Tibial artery (tissue), 4 donors: ENCODE results near the gene PAX5.

Source experiments
- DNase-seq, 2 donors: peaks; one replicate each; pipeline ENCODE4 v3.0.0-alpha.2; 2019
- H3K27ac ChIP-seq, 2 donors: fragments of 200-600 bp; sonication (generic) in 1 of 2; 1 replicate in 1 of 2; 2 replicates in 1 of 2; pipeline ENCODE4 v1.5.1; 2018 to 2019; ENCODE audit warnings: mild to moderate bottlenecking in 1 of 2
- H3K27me3 ChIP-seq, 2 donors: fragments of 200-600 bp; sonication (generic) in 1 of 2; one replicate each; pipeline versions ENCODE4 v1.5.1 to v1.6.0; 2016 to 2019
- H3K36me3 ChIP-seq, 3 donors: fragments of 200-600 bp; sonication (generic) in 2 of 3; one replicate each; pipeline ENCODE4 v1.5.1; 2016 to 2019; ENCODE audit warnings: mild to moderate bottlenecking in 2 of 3
- H3K4me1 ChIP-seq, 4 donors: fragments of 200-600 bp; sonication (generic) in 2 of 4; 1 replicate in 3 of 4; 2 replicates in 1 of 4; pipeline ENCODE4 v1.5.1; 2016 to 2019
- H3K4me3 ChIP-seq, 2 donors: fragments of 200-600 bp; sonication (generic) in 1 of 2; 1 replicate in 1 of 2; 2 replicates in 1 of 2; pipeline ENCODE4 v1.5.1; 2018 to 2019; ENCODE audit warnings: mild to moderate bottlenecking in 2 of 2
- H3K9me3 ChIP-seq, 3 donors: fragments of 200-600 bp; sonication (generic) in 1 of 3; one replicate each; pipeline ENCODE4 v1.5.1; 2016 to 2019
- intact Hi-C: fragments of 100-400 bp; cut with DNase I; formaldehyde crosslinking; loops from one replicate; pipeline ENCODE4 v1.15.0; 2023; ENCODE audit warnings: low total_unique reads
- TF ChIP-seq, protein P1 (sequence below), 2 experiments: fragments of 200-600 bp in 1 of 2; fragments of 450-650 bp in 1 of 2; IDR thresholded peaks; one replicate each; pipeline ENCODE4 v1.5.1; 2017 to 2019; ENCODE audit warnings: antibody characterized with exemption in 2 of 2, mild to moderate bottlenecking in 1 of 2, moderate library complexity in 1 of 2

PAX5 gene

DNA sequence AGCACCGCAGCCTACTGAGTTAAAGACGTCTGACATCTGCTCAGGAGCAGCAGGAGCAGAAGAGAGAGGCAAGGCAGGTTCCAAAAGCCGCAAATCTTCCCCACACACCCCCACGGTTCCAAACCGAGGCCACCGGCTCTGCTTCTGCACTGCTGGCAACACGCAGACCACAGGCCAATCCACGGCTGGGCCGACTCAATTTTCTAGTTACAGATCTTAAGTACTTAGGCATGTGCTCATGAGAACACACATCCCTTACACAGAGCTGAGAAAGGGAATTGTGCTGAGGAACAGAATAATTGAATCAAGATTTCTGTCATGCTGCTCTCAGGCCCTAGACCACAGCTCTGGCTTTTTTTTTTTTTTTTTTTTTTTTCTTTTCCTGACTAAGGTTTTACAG lies 32.6 kb downstream of the PAX5 start:
- H3K36me3 ChIP-seq = no peaks in the 10 kb centered on the region
- H3K4me1 ChIP-seq = peaks cover 0 to 5% (median 0%) of the 10 kb centered on the region in 4 donors
- DNase-seq = no peak
- H3K4me3 ChIP-seq = no peak overlapping the region
- no peak overlapping the region for H3K27ac ChIP-seq
- TF ChIP-seq, protein P1, sequence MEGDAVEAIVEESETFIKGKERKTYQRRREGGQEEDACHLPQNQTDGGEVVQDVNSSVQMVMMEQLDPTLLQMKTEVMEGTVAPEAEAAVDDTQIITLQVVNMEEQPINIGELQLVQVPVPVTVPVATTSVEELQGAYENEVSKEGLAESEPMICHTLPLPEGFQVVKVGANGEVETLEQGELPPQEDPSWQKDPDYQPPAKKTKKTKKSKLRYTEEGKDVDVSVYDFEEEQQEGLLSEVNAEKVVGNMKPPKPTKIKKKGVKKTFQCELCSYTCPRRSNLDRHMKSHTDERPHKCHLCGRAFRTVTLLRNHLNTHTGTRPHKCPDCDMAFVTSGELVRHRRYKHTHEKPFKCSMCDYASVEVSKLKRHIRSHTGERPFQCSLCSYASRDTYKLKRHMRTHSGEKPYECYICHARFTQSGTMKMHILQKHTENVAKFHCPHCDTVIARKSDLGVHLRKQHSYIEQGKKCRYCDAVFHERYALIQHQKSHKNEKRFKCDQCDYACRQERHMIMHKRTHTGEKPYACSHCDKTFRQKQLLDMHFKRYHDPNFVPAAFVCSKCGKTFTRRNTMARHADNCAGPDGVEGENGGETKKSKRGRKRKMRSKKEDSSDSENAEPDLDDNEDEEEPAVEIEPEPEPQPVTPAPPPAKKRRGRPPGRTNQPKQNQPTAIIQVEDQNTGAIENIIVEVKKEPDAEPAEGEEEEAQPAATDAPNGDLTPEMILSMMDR (IDR thresholded peaks at IDR 0.05) = no peak
- intact Hi-C loops = no loop called here
- H3K9me3 ChIP-seq = no peaks in the 10 kb centered on the region
- peaks cover 0 to 59% of the 10 kb centered on the region in 2 donors for H3K27me3 ChIP-seq

GRCh38 chr9:36999728-37000333 lies 34.2 kb downstream of the PAX5 start:
- Histone ChIP-seq H3K4me3 (no peak overlapping the region), H3K9me3 (no peaks in the 10 kb centered on the region), H3K27me3 (peaks cover 0 to 73% of the 10 kb centered on the region in 2 donors), H3K4me1 (peaks cover 0 to 5% (median 0%) of the 10 kb centered on the region in 4 donors), H3K36me3 (no peaks in the 10 kb centered on the region), H3K27ac (no peak overlapping the region)
- TF ChIP-seq, protein P1 (IDR thresholded peaks at IDR 0.05) = no peak
- intact Hi-C loops = no loop called here
- DNase-seq = no peak

DNA sequence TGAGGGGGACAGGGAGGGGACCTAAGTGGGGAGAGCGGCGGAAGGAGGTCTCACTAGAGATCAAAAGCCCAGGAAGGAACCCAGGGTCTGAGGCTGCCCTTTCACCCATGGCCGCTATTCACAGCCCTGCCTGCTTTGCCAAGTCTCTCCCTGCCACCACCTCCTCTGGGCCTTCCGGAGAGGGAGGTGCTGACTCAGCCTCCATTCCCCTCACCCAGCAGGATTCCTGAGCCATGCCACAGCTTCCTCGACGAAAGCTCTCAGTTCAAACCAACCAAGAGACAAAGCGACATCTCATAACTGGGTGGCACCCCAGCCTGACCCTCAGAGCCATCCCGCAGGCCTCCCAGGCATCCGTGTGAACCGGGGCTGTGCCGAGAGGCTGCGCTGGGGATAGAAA lies 36.7 kb downstream of the PAX5 start:
- Histone ChIP-seq H3K27me3 (peaks cover 0 to 69% of the 10 kb centered on the region in 2 donors), H3K4me1 (peaks cover 0 to 1% (median 0%) of the 10 kb centered on the region in 4 donors), H3K36me3 (no peaks in the 10 kb centered on the region), H3K4me3 (no peak overlapping the region), H3K27ac (no peak overlapping the region), H3K9me3 (no peaks in the 10 kb centered on the region)
- intact Hi-C loops = no loop called here
- TF ChIP-seq, protein P1 (IDR thresholded peaks at IDR 0.05) = no peak
- DNase-seq = no peak

DNA sequence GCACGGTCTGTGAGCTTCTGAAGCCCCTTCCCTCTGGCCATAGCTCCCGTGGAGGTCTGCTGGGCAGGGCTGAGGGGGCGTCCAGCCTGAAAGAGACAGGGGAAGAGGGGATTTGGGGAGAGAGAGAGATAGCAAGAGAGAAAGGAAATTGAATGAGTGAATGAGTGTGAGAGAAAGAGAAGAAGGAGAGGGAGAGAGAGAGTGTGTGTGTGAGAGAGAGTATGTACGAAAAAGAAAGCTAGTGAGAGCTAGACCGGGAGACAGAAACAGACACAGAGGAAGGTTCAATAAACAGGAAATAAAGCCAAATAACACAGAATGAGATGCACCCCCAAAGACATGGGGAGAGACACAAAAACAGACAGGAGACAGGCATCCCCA lies 37.4 kb downstream of the PAX5 start:
- Histone ChIP-seq H3K4me3 (no peak overlapping the region), H3K9me3 (peaks cover 0 to 1% (median 0%) of the 10 kb centered on the region in 3 donors), H3K27ac (no peak overlapping the region), H3K27me3 (peaks cover 0 to 64% of the 10 kb centered on the region in 2 donors), H3K36me3 (no peaks in the 10 kb centered on the region), H3K4me1 (no peaks in the 10 kb centered on the region)
- DNase-seq = no peak
- intact Hi-C loops = no loop called here
- TF ChIP-seq, protein P1 (IDR thresholded peaks at IDR 0.05) = no peak

GRCh38 chr9:36995927-36996705 lies 38.0 kb downstream of the PAX5 start:
- intact Hi-C loops = no loop called here
- TF ChIP-seq, protein P1 (IDR thresholded peaks at IDR 0.05) = peak; percentile 5 to 7
- Histone ChIP-seq H3K4me3 (no peak overlapping the region), H3K27ac (no peak overlapping the region), H3K9me3 (peaks cover 0 to 7% (median 4%) of the 10 kb centered on the region in 3 donors), H3K4me1 (no peaks in the 10 kb centered on the region), H3K27me3 (peaks cover 0 to 66% of the 10 kb centered on the region in 2 donors), H3K36me3 (no peaks in the 10 kb centered on the region)
- DNase-seq = no peak
